Activated T-cell treated with anti-CD3 and anti-CD28 coated beads for 1 hour (primary cell): ENCODE data around the gene CTSC.

ENCODE experiments used
- DNase-seq: peaks from one replicate; pipeline ENCODE4 v3.0.0-alpha.2; 2020; ENCODE audit warnings: low read depth

CTSC gene

GRCh38 chr11:88317536-88317935 lies 20.0 kb downstream of the CTSC start:
- no peak for DNase-seq

- DNase-seq: no peak
Observed at GRCh38 chr11:88315981-88316441, 21.5 kb downstream of the CTSC start.

GRCh38 chr11:88315015-88315414 lies 22.5 kb downstream of the CTSC start:
- DNase-seq: no peak

GRCh38 chr11:88313441-88313840 lies 24.1 kb downstream of the CTSC start:
- no peak for DNase-seq

- no peak for DNase-seq
Observed at GRCh38 chr11:88312628-88313027, 24.9 kb downstream of the CTSC start.

- DNase-seq: no peak
Observed at GRCh38 chr11:88310246-88310645, 27.3 kb downstream of the CTSC start.

- no peak for DNase-seq
Observed at GRCh38 chr11:88308576-88308975, 29.0 kb downstream of the CTSC start.

GRCh38 chr11:88307749-88308425 lies 29.6 kb downstream of the CTSC start:
- DNase-seq: no peak

- DNase-seq: no peak
Observed at GRCh38 chr11:88306785-88307184, 30.8 kb downstream of the CTSC start.

- no peak for DNase-seq
Observed at GRCh38 chr11:88305430-88305829, 32.1 kb downstream of the CTSC start.

- no peak for DNase-seq
Observed at GRCh38 chr11:88304352-88304751, 33.2 kb downstream of the CTSC start.

- DNase-seq: no peak
Observed at GRCh38 chr11:88303037-88303436, 34.5 kb downstream of the CTSC start.

- DNase-seq: no peak
Observed at GRCh38 chr11:88301488-88302140, 35.9 kb downstream of the CTSC start.

GRCh38 chr11:88300888-88301487 lies 36.5 kb downstream of the CTSC start:
- DNase-seq: no peak

- DNase-seq: no peak
Observed at GRCh38 chr11:88297863-88298262, 39.7 kb downstream of the CTSC start.

- no peak for DNase-seq
Observed at GRCh38 chr11:88297421-88297820, 40.1 kb downstream of the CTSC start.

- no peak for DNase-seq
Observed at GRCh38 chr11:88295028-88295427, 42.5 kb downstream of the CTSC start.

GRCh38 chr11:88293931-88294330 lies 43.6 kb downstream of the CTSC start:
- DNase-seq: no peak

GRCh38 chr11:88292171-88292843 lies 45.2 kb downstream of the CTSC start:
- no peak for DNase-seq

GRCh38 chr11:88288560-88288959 lies 49.0 kb downstream of the CTSC start:
- no peak for DNase-seq

GRCh38 chr11:88284336-88285050 lies 53.0 kb downstream of the CTSC start:
- DNase-seq: no peak
